ENCODE results near the gene SWSAP1. TPM values are rescaled to one million over a fixed set of nuclear protein-coding genes. Genes with fewer than 3 reads are reported as not detected.

SWSAP1 gene
- total RNA-seq, 1 donor from 2014 or later: 2.0 TPM

Other genes with a start within 250 kb of the SWSAP1 start
- gene SPC24, start 218.9 kb upstream of the SWSAP1 start, total RNA-seq: 8.1 TPM
- 471 TPM for gene KANK2, start 177.1 kb upstream of the SWSAP1 start, total RNA-seq
- not detected for gene ANGPTL8, start 135.0 kb upstream of the SWSAP1 start, total RNA-seq
- 39.6 TPM for gene DOCK6, start 112.1 kb upstream of the SWSAP1 start, total RNA-seq
- gene TSPAN16, start 78.5 kb upstream of the SWSAP1 start, total RNA-seq: not detected
- gene RAB3D, start 35.0 kb upstream of the SWSAP1 start, total RNA-seq: 8.1 TPM
- 89.8 TPM for gene TMEM205, start 28.4 kb upstream of the SWSAP1 start, total RNA-seq
- gene CCDC159, start 28.1 kb upstream of the SWSAP1 start, total RNA-seq: 20.9 TPM
- gene PLPPR2, start 19.2 kb upstream of the SWSAP1 start, total RNA-seq: 17.7 TPM
- gene EPOR, start 9.6 kb downstream of the SWSAP1 start, total RNA-seq: 7.6 TPM
- gene RGL3, start 44.6 kb downstream of the SWSAP1 start, total RNA-seq: 6.4 TPM
- gene ODAD3, start 60.5 kb downstream of the SWSAP1 start, total RNA-seq: 0.42 TPM
- gene PRKCSH, start 61.0 kb downstream of the SWSAP1 start, total RNA-seq: 139 TPM
- 0.84 TPM for gene ELAVL3, start 106.4 kb downstream of the SWSAP1 start, total RNA-seq
- 3.3 TPM for gene ZNF653, start 131.2 kb downstream of the SWSAP1 start, total RNA-seq
- gene ECSIT, start 154.5 kb downstream of the SWSAP1 start, total RNA-seq: 180 TPM
- 81.7 TPM for gene CNN1, start 164.2 kb downstream of the SWSAP1 start, total RNA-seq
- 36.0 TPM for gene ELOF1, start 184.6 kb downstream of the SWSAP1 start, total RNA-seq
- 2.5 TPM for gene ACP5, start 203.0 kb downstream of the SWSAP1 start, total RNA-seq
- gene ZNF627, start 222.8 kb downstream of the SWSAP1 start, total RNA-seq: 5.2 TPM